ENCODE results near the gene LTBP2. TPM values are rescaled to one million over a fixed set of nuclear protein-coding genes. Genes with fewer than 3 reads are reported as not detected.

The LTBP2 gene
- total and polyA plus RNA-seq, 2 of the 13 experiments (the other 11 are each of a cell fraction or from before 2014, with no cell fraction given), result 0.20 to 0.41 TPM

DNA sequence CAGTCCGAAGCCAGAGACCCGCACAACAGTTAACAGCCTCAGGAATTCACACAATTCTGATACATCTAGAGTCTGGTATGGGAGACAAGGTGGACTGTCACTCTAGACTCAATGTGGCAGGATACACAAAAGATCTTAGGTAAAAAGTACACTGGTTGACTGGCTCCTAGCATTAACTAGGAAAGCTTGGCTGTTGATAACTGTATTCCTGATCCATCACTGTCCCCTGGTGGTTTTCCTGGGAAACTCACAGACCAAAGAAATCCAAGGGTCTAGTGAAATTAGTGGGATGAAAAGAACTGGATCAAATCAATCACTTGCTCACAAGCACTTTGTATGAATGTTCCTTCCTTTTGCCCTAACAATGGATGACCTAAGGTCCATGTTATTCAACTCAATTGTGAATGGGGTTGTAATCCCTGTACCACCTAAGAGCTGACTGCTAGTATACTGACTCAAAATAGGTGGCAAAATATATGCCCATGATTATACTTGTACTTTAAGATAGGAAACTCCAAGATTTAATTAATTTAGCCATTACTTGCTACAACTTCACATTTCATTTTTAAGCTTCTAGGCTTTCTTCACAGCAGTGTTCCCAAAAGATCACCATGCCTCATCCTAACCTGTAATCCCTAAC lies 132.9 kb downstream of the LTBP2 start:
- Histone ChIP-seq H3K79me2 (ENCODE audit: insufficient read depth, low read length) (no peaks in the 10 kb centered on the region), H3K9me3 (ENCODE audit: low read length) (no peaks in the 10 kb centered on the region), H3K27me3 (ENCODE audit: control insufficient read depth in 1 of 2, insufficient read depth in 2 of 2, low read length in 2 of 2) (no peaks in the 10 kb centered on the region), H3K36me3 (replicated peaks in 1 of 2; ENCODE audit: control insufficient read depth in 1 of 2, insufficient read depth in 2 of 2, low read length in 2 of 2) (peaks cover 11 to 65% of the 10 kb centered on the region in 2 experiments), H2AFZ (ENCODE audit: low read length) (no peak overlapping the region), H3K4me2 (ENCODE audit: low read depth, low read length) (no peak overlapping the region), H3K27ac (ENCODE audit: extremely low read length, insufficient read depth, low read length) (no peak overlapping the region), H3K9ac (ENCODE audit: insufficient read depth, low read depth, low read length) (no peak overlapping the region), H4K20me1 (ENCODE audit: insufficient read depth, low read length) (no peaks in the 10 kb centered on the region), H3K4me1 (ENCODE audit: insufficient read depth, low read length) (no peaks in the 10 kb centered on the region), H3K4me3 (replicated peaks in 1 of 3; ENCODE audit: insufficient read depth in 1 of 3, low read depth in 2 of 3, low read length in 3 of 3) (no peak overlapping the region)
- 100% methylated on average over 2 of the region's 2 CpGs for WGBS (ENCODE audit: low lambda C conversion rate)
- intact Hi-C loops (cut with micrococcal nuclease; ENCODE audit: unreplicated experiment) (no loop called here), in situ Hi-C loops (cut with HindIII; ENCODE audit: extremely low pct_ligation_motif_present, low pct_unique_long_range_greater_than_20kb) (loop anchor here (5.0 kb wide), 1 partner anchor 117 kb away; no protein-coding TSS in a partner anchor)
- peak; percentile 13 for DNase-seq (ENCODE audit: low spot score)
- CTCF ChIA-PET (ENCODE audit: low intra/inter-chr PET ratio, low total read pairs), result interaction anchor here (1.1 to 2.5 kb wide), 2 partner anchors 20 to 117 kb away, joined by 3 to 17 read pairs; no protein-coding TSS in a partner anchor
- peak; percentile 39 for FAIRE-seq
- ATAC-seq, result peak; percentile 65
- no TSS peak for BruUV-seq (replicated peaks)
- POLR2A ChIA-PET, result no interaction called here
- TF ChIP-seq, protein P1, sequence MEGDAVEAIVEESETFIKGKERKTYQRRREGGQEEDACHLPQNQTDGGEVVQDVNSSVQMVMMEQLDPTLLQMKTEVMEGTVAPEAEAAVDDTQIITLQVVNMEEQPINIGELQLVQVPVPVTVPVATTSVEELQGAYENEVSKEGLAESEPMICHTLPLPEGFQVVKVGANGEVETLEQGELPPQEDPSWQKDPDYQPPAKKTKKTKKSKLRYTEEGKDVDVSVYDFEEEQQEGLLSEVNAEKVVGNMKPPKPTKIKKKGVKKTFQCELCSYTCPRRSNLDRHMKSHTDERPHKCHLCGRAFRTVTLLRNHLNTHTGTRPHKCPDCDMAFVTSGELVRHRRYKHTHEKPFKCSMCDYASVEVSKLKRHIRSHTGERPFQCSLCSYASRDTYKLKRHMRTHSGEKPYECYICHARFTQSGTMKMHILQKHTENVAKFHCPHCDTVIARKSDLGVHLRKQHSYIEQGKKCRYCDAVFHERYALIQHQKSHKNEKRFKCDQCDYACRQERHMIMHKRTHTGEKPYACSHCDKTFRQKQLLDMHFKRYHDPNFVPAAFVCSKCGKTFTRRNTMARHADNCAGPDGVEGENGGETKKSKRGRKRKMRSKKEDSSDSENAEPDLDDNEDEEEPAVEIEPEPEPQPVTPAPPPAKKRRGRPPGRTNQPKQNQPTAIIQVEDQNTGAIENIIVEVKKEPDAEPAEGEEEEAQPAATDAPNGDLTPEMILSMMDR (CRISPR knock-in tag; IDR thresholded peaks at IDR 0.05), result peak; percentile 69
- peak; percentile 74 for TF ChIP-seq STAG1 (CRISPR knock-in tag; IDR thresholded peaks at IDR 0.05)
- no peak for TF ChIP-seq ASH2L (IDR thresholded peaks at IDR 0.05; ENCODE audit: insufficient read length, low read depth, low read length)
- TF ChIP-seq SMC3 (IDR thresholded peaks at IDR 0.05; ENCODE audit: low read length), result peak; percentile 58
- TF ChIP-seq RAD21 (CRISPR knock-in tag; IDR thresholded peaks at IDR 0.05), result peak; percentile 65
- TF ChIP-seq, protein P2, sequence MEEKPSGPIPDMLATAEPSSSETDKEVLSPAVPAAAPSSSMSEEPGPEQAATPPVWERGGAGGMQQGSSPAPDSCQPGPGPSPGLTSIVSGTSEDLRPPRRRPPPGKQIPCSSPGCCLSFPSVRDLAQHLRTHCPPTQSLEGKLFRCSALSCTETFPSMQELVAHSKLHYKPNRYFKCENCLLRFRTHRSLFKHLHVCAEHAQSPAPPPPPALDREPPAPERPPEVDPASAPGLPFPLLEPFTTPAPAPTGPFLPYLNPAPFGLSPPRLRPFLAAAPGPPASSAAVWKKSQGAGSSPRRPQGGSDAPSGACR (CRISPR knock-in tag; IDR thresholded peaks at IDR 0.05), result no peak

Data from HepG2 (cell line).